Caco-2 (cell line): ENCODE results near the gene HMGB3. TPM values are rescaled to one million over a fixed set of nuclear protein-coding genes. Genes with fewer than 3 reads are reported as not detected.

Source experiments
- Bru-seq: library from RNA; stranded (reverse); fragments of 400-500 nt; gene quantifications from one replicate; lab custom pipeline; 2021; lab: Mats Ljungman, UMichigan
- BruChase-seq, 2 experiments: library from RNA; stranded (reverse); fragments of 400-500 nt; gene quantifications; one replicate each; lab custom pipeline; 2021; lab: Mats Ljungman, UMichigan
- BruUV-seq: library from RNA; stranded (reverse); fragments of 400-500 nt; replicated peaks from 2 replicates; lab custom pipeline; 2021; lab: Mats Ljungman, UMichigan
- CTCF ChIA-PET: fragments of 300-600 bp; sonication (Branson Sonifier 250); formaldehyde crosslinking; loops from one replicate; lab custom pipeline; 2022; ENCODE audit warnings: antibody characterized with exemption; lab: Charles Lee
- POLR2A ChIA-PET: fragments of 300-600 bp; sonication (Branson Sonifier 250); formaldehyde crosslinking; loops from one replicate; lab custom pipeline; 2022; ENCODE audit warnings: antibody characterized with exemption; lab: Charles Lee
- DNase-seq, 2 experiments: peaks; one replicate each; pipeline versions ENCODE4 v3.0.0 to v3.0.0-alpha.2; 2020 to 2022
- H3K27me3 ChIP-seq: replicated peaks from 2 replicates; pipeline ENCODE4 v1.6.0; 2011; ENCODE audit warnings: low read length; ENCODE audit not compliant: control insufficient read depth, insufficient read depth
- H3K36me3 ChIP-seq: 2 replicates; pipeline ENCODE4 v1.5.1; 2011; ENCODE audit warnings: low read length; ENCODE audit not compliant: control insufficient read depth, insufficient read depth
- H3K4me1 ChIP-seq: fragments of 250-450 bp; sonication (Bioruptor Pico); 2 replicates; pipeline ENCODE4 v1.5.1; 2020; ENCODE audit warnings: mild to moderate bottlenecking
- H3K4me3 ChIP-seq: 2 replicates; pipeline ENCODE4 v1.5.1; 2011; ENCODE audit warnings: low read depth, mild to moderate bottlenecking, control low read depth, low read length
- H3K9me3 ChIP-seq: fragments of 250-450 bp; sonication (Bioruptor Pico); 2 replicates; pipeline ENCODE4 v1.5.1; 2020; ENCODE audit warnings: mild to moderate bottlenecking, moderate library complexity
- H3K27ac Mint-ChIP-seq: one replicate; pipeline ENCODE4 v1.8.0; 2022; ENCODE audit warnings: mixed read lengths; ENCODE audit not compliant: unreplicated experiment
- H3K27me3 Mint-ChIP-seq: one replicate; pipeline ENCODE4 v1.8.0; 2022; ENCODE audit warnings: mixed read lengths; ENCODE audit not compliant: insufficient read depth, unreplicated experiment
- H3K36me3 Mint-ChIP-seq: one replicate; pipeline ENCODE4 v1.8.0; 2022; ENCODE audit warnings: mild to moderate bottlenecking, mixed read lengths; ENCODE audit not compliant: insufficient read depth, unreplicated experiment
- H3K4me1 Mint-ChIP-seq: one replicate; pipeline ENCODE4 v1.8.0; 2022; ENCODE audit warnings: low read depth, mixed read lengths; ENCODE audit not compliant: unreplicated experiment
- H3K4me3 Mint-ChIP-seq: one replicate; pipeline ENCODE4 v1.8.0; 2022; ENCODE audit warnings: mild to moderate bottlenecking, moderate library complexity, mixed read lengths; ENCODE audit not compliant: unreplicated experiment
- H3K9me3 Mint-ChIP-seq: one replicate; pipeline ENCODE4 v1.8.0; 2022; ENCODE audit warnings: mixed read lengths; ENCODE audit not compliant: unreplicated experiment
- intact Hi-C: fragments of 100-400 bp; cut with micrococcal nuclease; formaldehyde crosslinking; loops from one replicate; pipeline ENCODE4 v1.10.0; 2022; ENCODE audit not compliant: unreplicated experiment
- long read RNA-seq: library from polyadenylated mRNA; stranded (forward); transcript quantifications from one replicate; pipeline ENCODE4 v2.0.0, GENCODE V29; 2022
- total RNA-seq: library from RNA; stranded (reverse); gene quantifications from 2 replicates; pipeline ENCODE4 v1.2.3, GENCODE V29; 2022
- TF ChIP-seq, protein P1 (sequence below), 2 experiments: fragments of 200-600 bp in 1 of 2; IDR thresholded peaks; 1 replicate in 1 of 2; 2 replicates in 1 of 2; pipeline versions ENCODE4 v1.5.1 to v1.8.0; 2011 to 2022; ENCODE audit warnings: antibody characterized with exemption in 1 of 2, control low read depth in 1 of 2, inconsistent platforms in 1 of 2, low read depth in 1 of 2, low read length in 1 of 2, mild to moderate bottlenecking in 1 of 2, moderate library complexity in 1 of 2; ENCODE audit not compliant: insufficient read depth in 1 of 2, severe bottlenecking in 1 of 2, unreplicated experiment in 1 of 2

The HMGB3 gene
- total RNA-seq: 90.3 and 115 TPM in 2 replicates
- Bru-seq, nascent RNA: percentile 90 among the genes with signal in this experiment
- percentile 96 among the genes with signal in this experiment for BruChase-seq, experiment 1, labeled RNA remaining after a 2-hour chase
- BruChase-seq, experiment 2, labeled RNA remaining after a 6-hour chase: percentile 98 among the genes with signal in this experiment
- long read RNA-seq, transcript HMGB3-205 (5 exons, 793 nt): minor isoform, 6 of 173 reads
- long read RNA-seq, transcript HMGB3-201 (5 exons, 3,560 nt): major isoform, 137 of 173 reads
- long read RNA-seq, partial matches to known transcripts: 15 of 173 reads
- long read RNA-seq, other reads (novel, unspliced or antisense): 15 of 173 reads

DNA sequence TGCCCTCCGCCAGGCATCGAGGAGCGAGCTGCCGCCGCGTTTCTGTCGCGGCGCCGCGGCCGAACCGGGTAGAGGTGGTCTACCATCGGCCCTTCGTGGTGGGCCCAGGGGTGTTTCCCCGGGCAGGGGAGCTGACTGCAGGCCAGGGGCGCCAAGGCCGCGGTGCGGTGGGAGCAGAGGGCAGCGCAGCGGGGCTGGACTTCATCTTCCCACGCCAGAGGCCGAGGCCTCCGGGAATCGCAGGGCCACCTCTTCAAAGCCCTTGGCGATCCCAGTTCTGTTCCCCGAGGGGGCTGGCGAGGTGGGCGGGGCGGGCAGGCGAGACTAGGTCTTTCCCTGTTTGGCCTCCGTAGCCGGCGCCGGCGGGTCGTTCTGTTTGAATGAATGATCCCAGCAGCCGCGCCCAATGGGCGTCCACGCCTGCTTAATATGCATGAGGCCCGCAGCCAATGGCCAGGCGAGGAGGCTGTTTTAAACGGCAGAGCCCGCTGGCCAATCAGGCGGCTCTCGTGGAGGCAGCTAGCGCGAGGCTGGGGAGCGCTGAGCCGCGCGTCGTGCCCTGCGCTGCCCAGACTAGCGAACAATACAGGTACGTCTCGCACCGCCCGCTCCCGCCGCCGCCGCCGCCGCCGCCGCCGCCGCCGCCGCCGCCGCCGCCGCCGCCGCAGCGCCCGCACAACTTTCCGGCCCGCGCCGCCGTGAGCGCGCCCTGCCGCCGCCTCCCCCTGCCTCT lies at the start of gene HMGB3:
Gene HMGB3 (plus strand): TSS at position 548 of the 733 bp plus-strand sequence. CDS start 2,265 bp downstream, outside the sequence.
- no peak within 1 kb of the TSS for H3K27ac Mint-ChIP-seq
- Histone ChIP-seq H3K4me1 (no peaks in the 10 kb centered on the region), H3K36me3 (no peaks in the 10 kb centered on the region), H3K27me3 (no peaks in the 10 kb centered on the region), H3K4me3 (peak within 1 kb of the TSS; percentile 69), H3K9me3 (no peaks in the 10 kb centered on the region)
- POLR2A ChIA-PET: interaction anchor here (0.6 to 0.7 kb wide), 2 partner anchors 288 to 320 kb away, joined by 3 read pairs; no protein-coding TSS in a partner anchor
- peak; percentile 90 to 93 for DNase-seq
- CTCF ChIA-PET: interaction anchor here (1.5 kb wide), 1 partner anchor 211 kb away, joined by 4 read pairs; no protein-coding TSS in a partner anchor
- H3K36me3 Mint-ChIP-seq: peaks cover 12% of the 10 kb centered on the region
- TF ChIP-seq, protein P1, sequence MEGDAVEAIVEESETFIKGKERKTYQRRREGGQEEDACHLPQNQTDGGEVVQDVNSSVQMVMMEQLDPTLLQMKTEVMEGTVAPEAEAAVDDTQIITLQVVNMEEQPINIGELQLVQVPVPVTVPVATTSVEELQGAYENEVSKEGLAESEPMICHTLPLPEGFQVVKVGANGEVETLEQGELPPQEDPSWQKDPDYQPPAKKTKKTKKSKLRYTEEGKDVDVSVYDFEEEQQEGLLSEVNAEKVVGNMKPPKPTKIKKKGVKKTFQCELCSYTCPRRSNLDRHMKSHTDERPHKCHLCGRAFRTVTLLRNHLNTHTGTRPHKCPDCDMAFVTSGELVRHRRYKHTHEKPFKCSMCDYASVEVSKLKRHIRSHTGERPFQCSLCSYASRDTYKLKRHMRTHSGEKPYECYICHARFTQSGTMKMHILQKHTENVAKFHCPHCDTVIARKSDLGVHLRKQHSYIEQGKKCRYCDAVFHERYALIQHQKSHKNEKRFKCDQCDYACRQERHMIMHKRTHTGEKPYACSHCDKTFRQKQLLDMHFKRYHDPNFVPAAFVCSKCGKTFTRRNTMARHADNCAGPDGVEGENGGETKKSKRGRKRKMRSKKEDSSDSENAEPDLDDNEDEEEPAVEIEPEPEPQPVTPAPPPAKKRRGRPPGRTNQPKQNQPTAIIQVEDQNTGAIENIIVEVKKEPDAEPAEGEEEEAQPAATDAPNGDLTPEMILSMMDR (IDR thresholded peaks at IDR 0.05; ENCODE audit: insufficient read depth in 1 of 2, low read depth in 1 of 2, low read length in 1 of 2, severe bottlenecking in 1 of 2, unreplicated experiment in 1 of 2): no peak
- no TSS peak for BruUV-seq
- peak within 1 kb of the TSS; percentile 67 for H3K4me3 Mint-ChIP-seq
- H3K4me1 Mint-ChIP-seq: no peaks in the 10 kb centered on the region
- intact Hi-C loops: loop anchor here (2.0 to 5.0 kb wide), 2 partner anchors 84 to 99 kb away; partner anchors contain the start of gene CD99L2
- H3K9me3 Mint-ChIP-seq: no peaks in the 10 kb centered on the region
- no peaks in the 10 kb centered on the region for H3K27me3 Mint-ChIP-seq

DNA sequence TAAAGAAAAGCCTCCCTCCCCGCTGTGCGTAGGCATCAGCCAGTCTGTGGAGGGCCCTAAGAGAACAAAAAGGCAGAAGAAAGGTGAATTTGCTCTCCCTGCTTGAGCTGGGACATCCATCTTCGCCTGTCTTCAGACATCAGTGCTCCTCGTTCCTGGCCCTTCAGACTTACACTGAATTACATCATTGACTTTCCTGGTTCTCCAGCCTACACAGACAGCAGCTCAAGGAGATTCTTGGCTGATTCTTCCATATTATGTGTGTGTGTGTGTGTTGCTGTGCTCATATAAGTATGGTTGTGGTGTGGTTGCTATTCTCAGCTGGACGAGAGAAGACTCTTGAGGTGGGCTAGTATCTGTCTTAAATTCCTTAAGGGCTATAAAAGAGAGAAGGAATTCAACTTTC lies 49.2 kb upstream of the HMGB3 start:
- Mint-ChIP-seq H3K9me3 (no peaks in the 10 kb centered on the region), H3K27me3 (no peaks in the 10 kb centered on the region), H3K4me3 (no peak overlapping the region), H3K27ac (peak overlapping the region; percentile 64), H3K36me3 (no peaks in the 10 kb centered on the region), H3K4me1 (peaks cover 6% of the 10 kb centered on the region)
- BruUV-seq: no TSS peak
- no peaks in the 10 kb centered on the region for H3K27me3 ChIP-seq
- H3K4me3 ChIP-seq: no peak overlapping the region
- ChIA-PET POLR2A (no interaction called here), CTCF (interaction anchor here (1.0 kb wide), 1 partner anchor 11 kb away, joined by 3 read pairs; no protein-coding TSS in a partner anchor)
- no peaks in the 10 kb centered on the region for H3K9me3 ChIP-seq
- TF ChIP-seq, protein P1 (IDR thresholded peaks at IDR 0.05; ENCODE audit: insufficient read depth in 1 of 2, low read depth in 1 of 2, low read length in 1 of 2, severe bottlenecking in 1 of 2, unreplicated experiment in 1 of 2): no peak
- intact Hi-C loops: no loop called here
- H3K36me3 ChIP-seq: no peaks in the 10 kb centered on the region
- H3K4me1 ChIP-seq: no peaks in the 10 kb centered on the region
- no peak for DNase-seq

DNA sequence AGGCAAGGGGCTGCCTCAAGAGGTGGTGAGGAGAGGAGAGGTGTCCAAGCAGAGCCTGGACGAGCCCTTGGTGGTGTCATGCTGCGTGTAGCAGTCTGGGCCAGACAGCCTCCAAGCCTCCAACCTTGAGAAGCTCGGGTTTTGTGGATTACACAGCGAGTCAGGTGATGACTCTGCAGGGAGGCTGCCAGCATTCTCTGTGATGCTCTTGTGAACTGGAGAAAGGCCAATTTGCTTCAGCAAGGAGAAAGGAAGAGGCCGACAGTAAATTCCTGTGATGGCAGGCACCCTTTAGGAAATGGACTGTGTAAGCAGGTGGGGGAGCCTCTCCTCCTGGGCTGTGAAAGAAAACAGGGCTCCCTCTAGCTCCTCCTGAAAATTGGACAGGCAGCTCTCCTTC lies 48.7 kb upstream of the HMGB3 start:
- CTCF ChIA-PET: interaction anchor here (0.6 to 1.0 kb wide), 2 partner anchors 10 to 844 kb away, joined by 3 read pairs; no protein-coding TSS in a partner anchor
- intact Hi-C loops: no loop called here

More for the DNA sequence above, 48.7 kb upstream of the HMGB3 start:
- no peaks in the 10 kb centered on the region for H3K9me3 Mint-ChIP-seq
- no peaks in the 10 kb centered on the region for H3K9me3 ChIP-seq
- no peak for DNase-seq
- H3K36me3 ChIP-seq: no peaks in the 10 kb centered on the region
- H3K4me1 ChIP-seq: no peaks in the 10 kb centered on the region
- peaks cover 6% of the 10 kb centered on the region for H3K4me1 Mint-ChIP-seq
- POLR2A ChIA-PET: no interaction called here
- no peak overlapping the region for H3K4me3 ChIP-seq
- peak overlapping the region; percentile 64 for H3K27ac Mint-ChIP-seq
- TF ChIP-seq, protein P1 (IDR thresholded peaks at IDR 0.05; ENCODE audit: insufficient read depth in 1 of 2, low read depth in 1 of 2, low read length in 1 of 2, severe bottlenecking in 1 of 2, unreplicated experiment in 1 of 2): no peak
- no peaks in the 10 kb centered on the region for H3K27me3 ChIP-seq
- no peak overlapping the region for H3K4me3 Mint-ChIP-seq
- no peaks in the 10 kb centered on the region for H3K36me3 Mint-ChIP-seq
- no peaks in the 10 kb centered on the region for H3K27me3 Mint-ChIP-seq
- BruUV-seq: no TSS peak
